Pons (tissue), 1 donor: ENCODE data around the gene ASIC2.
A peak's percentile ranks its signal among the peaks of the same experiment; 100 is the strongest.

ENCODE experiments used
- DNase-seq: peaks from one replicate; pipeline ENCODE4 v3.0.0-alpha.2; 2016; ENCODE audit warnings: low spot score

Gene ASIC2

GRCh38 chr17:33152783-33153182 lies 140.3 kb downstream of the ASIC2 start:
- DNase-seq, result no peak

GRCh38 chr17:33151565-33151964 lies 141.5 kb downstream of the ASIC2 start:
- DNase-seq, result no peak

DNA sequence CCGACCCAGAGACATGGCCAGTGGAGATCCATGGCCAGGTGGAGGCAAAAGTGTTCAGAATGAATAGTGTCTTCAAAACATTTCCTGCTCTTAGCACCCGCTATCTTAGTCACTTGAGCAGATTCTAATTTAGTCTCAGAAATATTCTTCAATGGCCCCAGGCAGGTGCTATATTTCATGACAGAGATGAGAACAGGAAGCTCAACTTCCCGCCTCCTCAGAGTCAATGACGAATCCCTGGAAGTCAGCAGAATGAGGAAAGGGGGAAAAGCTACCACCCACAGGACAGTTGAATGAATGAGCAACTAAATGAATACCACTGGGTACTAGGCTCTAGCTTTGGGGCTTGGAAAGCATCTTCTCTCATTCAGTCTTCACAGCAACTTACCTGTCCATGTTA lies 147.2 kb downstream of the ASIC2 start:
- DNase-seq, result no peak

- no peak for DNase-seq
Observed at GRCh38 chr17:33144837-33145236, 148.3 kb downstream of the ASIC2 start.

DNA sequence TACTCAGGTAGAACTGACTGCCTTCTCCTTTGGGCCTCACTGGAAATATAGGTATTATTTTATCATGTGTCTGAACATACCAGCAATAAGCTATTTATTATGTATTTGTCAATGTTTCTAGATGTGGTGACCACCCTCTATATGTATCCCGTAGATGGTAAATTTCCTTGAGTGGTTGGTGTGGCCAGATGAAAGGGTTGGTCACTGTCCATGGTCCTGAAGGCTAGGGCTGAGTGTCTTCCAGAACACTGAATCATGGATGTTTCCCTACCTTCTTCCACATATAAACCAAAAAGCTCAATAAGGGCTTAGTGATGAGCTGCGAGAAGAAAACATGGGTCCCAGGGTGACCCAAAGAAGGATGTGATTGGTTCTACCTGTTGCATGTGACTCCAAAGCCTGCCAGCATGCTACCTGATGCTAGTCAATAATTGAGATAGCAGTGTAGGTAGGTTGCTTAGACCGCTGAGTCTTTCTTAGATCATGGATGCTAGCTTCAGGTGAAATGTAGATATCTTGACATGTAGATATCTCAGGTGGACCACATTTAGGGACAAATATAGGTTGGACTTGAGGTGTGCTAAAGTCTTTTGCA lies 150.3 kb downstream of the ASIC2 start:
- no peak for DNase-seq

- no peak for DNase-seq
Observed at GRCh38 chr17:33140413-33141099, 152.5 kb downstream of the ASIC2 start.

DNA sequence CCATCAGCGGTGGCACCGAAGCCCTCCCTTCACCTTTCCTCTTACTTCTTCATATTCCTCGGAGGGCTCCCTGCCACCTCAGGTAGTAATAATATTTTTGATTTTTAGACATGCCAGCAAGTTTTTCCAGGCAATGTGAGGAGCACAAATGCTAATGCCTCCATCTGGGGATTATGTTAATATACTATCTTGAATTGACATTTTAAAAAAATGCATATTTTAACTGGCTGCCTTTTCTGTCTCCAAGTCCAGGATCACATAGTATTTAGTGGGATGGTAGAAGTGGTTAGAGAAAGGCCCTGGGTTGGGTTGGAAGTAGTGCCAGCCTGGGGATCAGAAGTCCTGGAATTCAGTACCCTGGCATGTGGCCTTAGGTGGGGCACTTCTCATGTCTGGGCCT lies 154.5 kb downstream of the ASIC2 start:
- no peak for DNase-seq

- peak; percentile 6 for DNase-seq
Observed at GRCh38 chr17:33137426-33137825, 155.7 kb downstream of the ASIC2 start.

- DNase-seq, result no peak
Observed at GRCh38 chr17:33135691-33136090, 157.4 kb downstream of the ASIC2 start.

GRCh38 chr17:33131620-33132019 lies 161.5 kb downstream of the ASIC2 start:
- DNase-seq, result no peak

GRCh38 chr17:33127706-33128105 lies 165.4 kb downstream of the ASIC2 start:
- DNase-seq, result no peak

GRCh38 chr17:33126086-33126485 lies 167.0 kb downstream of the ASIC2 start:
- DNase-seq, result no peak

GRCh38 chr17:33125552-33125950 lies 167.5 kb downstream of the ASIC2 start:
- DNase-seq, result no peak

GRCh38 chr17:33124871-33125551 lies 168.1 kb downstream of the ASIC2 start:
- no peak for DNase-seq

GRCh38 chr17:33124185-33124584 lies 168.9 kb downstream of the ASIC2 start:
- DNase-seq, result no peak

DNA sequence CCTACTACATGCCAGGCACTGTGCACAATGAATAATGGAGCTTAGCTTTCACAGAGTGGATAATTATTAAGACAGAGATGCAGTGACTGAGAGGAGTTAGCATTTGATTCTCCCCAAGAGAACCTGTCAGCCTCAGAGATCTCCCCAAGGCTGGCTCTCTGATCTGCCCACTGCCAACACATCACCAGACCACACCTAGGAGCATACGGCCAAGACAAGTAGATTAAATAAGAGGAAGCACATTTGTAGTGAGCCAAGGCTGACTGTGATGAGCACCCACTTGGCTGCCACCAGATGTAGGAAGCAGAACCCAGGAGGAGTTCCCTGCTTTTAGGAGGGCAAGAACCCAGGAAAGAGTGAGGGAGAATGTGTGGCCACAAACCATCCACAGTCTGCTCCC lies 171.3 kb downstream of the ASIC2 start:
- no peak for DNase-seq

GRCh38 chr17:33121272-33121671 lies 171.8 kb downstream of the ASIC2 start:
- no peak for DNase-seq

DNA sequence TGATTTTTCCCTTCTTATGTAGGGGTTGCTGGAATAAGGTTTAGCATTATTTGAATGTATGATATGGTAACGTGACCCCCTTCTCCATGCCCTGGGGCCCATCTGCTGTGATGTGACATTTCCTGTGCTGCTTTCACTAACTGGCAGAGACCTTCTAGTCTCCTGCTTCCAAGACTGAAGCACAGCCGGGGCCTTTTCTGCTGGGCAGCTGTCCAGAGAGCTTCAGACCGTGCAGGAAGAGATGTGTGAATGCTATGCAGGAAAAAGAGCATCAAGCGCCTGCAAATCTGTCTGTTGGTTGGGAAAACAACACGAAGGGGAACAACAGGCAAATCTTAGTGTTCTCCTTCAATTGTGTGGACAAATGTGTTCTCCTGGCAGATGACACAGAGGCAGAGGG lies 173.0 kb downstream of the ASIC2 start:
- DNase-seq, result peak; percentile 11

- DNase-seq, result no peak
Observed at GRCh38 chr17:33118391-33119075, 174.6 kb downstream of the ASIC2 start.

GRCh38 chr17:33116021-33116551 lies 177.0 kb downstream of the ASIC2 start:
- DNase-seq, result no peak

GRCh38 chr17:33115366-33115765 lies 177.7 kb downstream of the ASIC2 start:
- DNase-seq, result no peak

DNA sequence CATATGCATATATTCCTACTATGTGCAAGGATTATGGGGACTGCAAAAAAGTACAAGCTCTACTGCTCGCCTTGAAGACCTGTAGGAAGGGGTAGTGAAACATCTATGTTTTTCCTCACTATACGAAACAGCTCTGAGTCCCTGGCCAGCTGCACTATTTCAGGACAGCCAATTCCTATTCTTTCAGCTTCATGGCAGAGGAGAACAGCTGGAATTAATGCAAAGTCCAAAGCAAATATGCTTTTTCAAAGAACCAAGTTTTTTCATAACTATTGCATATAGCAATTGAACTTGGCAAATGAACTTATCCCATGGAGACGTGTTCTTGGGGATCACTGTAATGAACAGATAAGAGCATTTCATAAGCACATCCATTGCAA lies 179.1 kb downstream of the ASIC2 start:
- DNase-seq, result no peak
